HepG2 (cell line): Measurements from ENCODE around the gene PODXL2. TPM values are rescaled to one million over a fixed set of nuclear protein-coding genes. Genes with fewer than 3 reads are reported as not detected.

Experiments
- ATAD3A ChIP-seq: sonication (generic); formaldehyde crosslinking; IDR thresholded peaks from 2 replicates; pipeline ENCODE4 v1.4.0; 2020; ENCODE audit warnings: missing genetic modification reagents
- ATF7 ChIP-seq, 2 experiments: fragments of 450-650 bp in 1 of 2; sonication (generic) in 1 of 2; formaldehyde crosslinking in 1 of 2; IDR thresholded peaks; 2 replicates each; pipeline versions ENCODE4 v1.4.0 to v1.6.1; 2016 to 2020; ENCODE audit warnings: antibody characterized with exemption in 1 of 2, mild to moderate bottlenecking in 1 of 2, missing genetic modification reagents in 1 of 2
- ELF1 ChIP-seq: sonication (generic); formaldehyde crosslinking; IDR thresholded peaks from 2 replicates; pipeline ENCODE4 v1.4.0; 2020; ENCODE audit warnings: missing genetic modification reagents
- GLI4 ChIP-seq: sonication (generic); formaldehyde crosslinking; IDR thresholded peaks from 2 replicates; pipeline ENCODE4 v1.5.1; 2020; ENCODE audit warnings: missing genetic modification reagents, mild to moderate bottlenecking, moderate library complexity, borderline replicate concordance
- IRF2 ChIP-seq: IDR thresholded peaks from 2 replicates; pipeline ENCODE4 v1.6.1; 2018; ENCODE audit warnings: missing genetic modification reagents, missing compliant biosample characterization
- MYC ChIP-seq: sonication (generic); formaldehyde crosslinking; IDR thresholded peaks from 2 replicates; pipeline ENCODE4 v1.9.0; 2021; ENCODE audit warnings: missing genetic modification reagents, borderline replicate concordance
- NCOA1 ChIP-seq: sonication (generic); formaldehyde crosslinking; IDR thresholded peaks from 2 replicates; pipeline ENCODE4 v1.9.0; 2021; ENCODE audit warnings: missing genetic modification reagents
- PHF8 ChIP-seq: sonication (generic); formaldehyde crosslinking; IDR thresholded peaks from 2 replicates; pipeline ENCODE4 v1.5.0; 2020; ENCODE audit warnings: missing genetic modification reagents
- RFX3 ChIP-seq: IDR thresholded peaks from 2 replicates; pipeline ENCODE4 v1.6.1; 2016; ENCODE audit warnings: missing biosample characterization, missing genetic modification reagents
- ZFX ChIP-seq: sonication (generic); formaldehyde crosslinking; IDR thresholded peaks from 2 replicates; pipeline ENCODE4 v1.4.0; 2020; ENCODE audit warnings: mild to moderate bottlenecking, low read depth, missing genetic modification reagents, moderate library complexity
- ZNF180 ChIP-seq: sonication (generic); formaldehyde crosslinking; IDR thresholded peaks from 2 replicates; pipeline ENCODE4 v1.4.0; 2020; ENCODE audit warnings: low read depth, missing genetic modification reagents, borderline replicate concordance
- ZNF3 ChIP-seq: IDR thresholded peaks from 2 replicates; pipeline ENCODE4 v1.7.0; 2017; ENCODE audit warnings: inconsistent platforms
- ZNF431 ChIP-seq: sonication (generic); formaldehyde crosslinking; IDR thresholded peaks from 2 replicates; pipeline ENCODE4 v1.9.0; 2022; ENCODE audit warnings: missing genetic modification reagents, low read depth, mild to moderate bottlenecking, borderline replicate concordance
- ZNF543 ChIP-seq: sonication (generic); formaldehyde crosslinking; IDR thresholded peaks from 2 replicates; pipeline ENCODE4 v1.4.0; 2020; ENCODE audit warnings: mild to moderate bottlenecking, missing genetic modification reagents
- ZNF709 ChIP-seq: sonication (generic); formaldehyde crosslinking; IDR thresholded peaks from 2 replicates; pipeline ENCODE4 v1.5.0; 2020; ENCODE audit warnings: mild to moderate bottlenecking, missing genetic modification reagents
- polyA plus RNA-seq, 8 experiments: library from polyadenylated mRNA; depleted of rRNA in 3 of 8; stranded (reverse) in 7 of 8; unstranded in 1 of 8; fragments of >200 nt; fragmentation: Illumina TruSeq in 4 of 8; extraction: Trizol in 4 of 8; gene quantifications; 2 replicates each; pipeline versions ENCODE4 v1.2.1 to v1.2.3, GENCODE V29; 2011 to 2016; ENCODE audit warnings: low read depth in 4 of 8, missing spikeins in 1 of 8, mixed read lengths in 1 of 8; ENCODE audit not compliant: insufficient read depth in 1 of 8
- total RNA-seq, 5 experiments: library from RNA; depleted of rRNA; stranded (reverse); fragments of >200 nt; fragmentation: Illumina TruSeq; extraction: Trizol; gene quantifications; 2 replicates each; pipeline ENCODE4 v1.2.3, GENCODE V29; 2016; ENCODE audit warnings: low read depth in 1 of 5
- TF ChIP-seq, protein P1 (sequence below): sonication (generic); formaldehyde crosslinking; IDR thresholded peaks from 2 replicates; pipeline ENCODE4 v1.4.0; 2020; ENCODE audit warnings: missing genetic modification reagents
- TF ChIP-seq, protein P2 (sequence below): IDR thresholded peaks from 2 replicates; pipeline ENCODE4 v1.6.1; 2016; ENCODE audit warnings: low read depth, control low read depth
- TF ChIP-seq, protein P3 (sequence below): sonication (generic); formaldehyde crosslinking; IDR thresholded peaks from 2 replicates; pipeline ENCODE4 v1.5.0; 2020; ENCODE audit warnings: mild to moderate bottlenecking, missing genetic modification reagents
- TF ChIP-seq, protein P4 (sequence below): sonication (generic); formaldehyde crosslinking; IDR thresholded peaks from 2 replicates; pipeline ENCODE4 v1.8.0; 2022; ENCODE audit warnings: low read depth, missing genetic modification reagents
- TF ChIP-seq, protein P5 (sequence below): IDR thresholded peaks from 2 replicates; pipeline ENCODE4 v1.6.1; 2016
- TF ChIP-seq, protein P6 (sequence below): conservative IDR thresholded peaks from 2 replicates; pipeline ENCODE4 v1.6.1; 2018; ENCODE audit warnings: missing genetic modification reagents

The PODXL2 gene
- total and polyA plus RNA-seq, 2 of the 13 experiments (the other 11 are each of a cell fraction or from before 2014, with no cell fraction given): 20.4 to 25.1 TPM

DNA sequence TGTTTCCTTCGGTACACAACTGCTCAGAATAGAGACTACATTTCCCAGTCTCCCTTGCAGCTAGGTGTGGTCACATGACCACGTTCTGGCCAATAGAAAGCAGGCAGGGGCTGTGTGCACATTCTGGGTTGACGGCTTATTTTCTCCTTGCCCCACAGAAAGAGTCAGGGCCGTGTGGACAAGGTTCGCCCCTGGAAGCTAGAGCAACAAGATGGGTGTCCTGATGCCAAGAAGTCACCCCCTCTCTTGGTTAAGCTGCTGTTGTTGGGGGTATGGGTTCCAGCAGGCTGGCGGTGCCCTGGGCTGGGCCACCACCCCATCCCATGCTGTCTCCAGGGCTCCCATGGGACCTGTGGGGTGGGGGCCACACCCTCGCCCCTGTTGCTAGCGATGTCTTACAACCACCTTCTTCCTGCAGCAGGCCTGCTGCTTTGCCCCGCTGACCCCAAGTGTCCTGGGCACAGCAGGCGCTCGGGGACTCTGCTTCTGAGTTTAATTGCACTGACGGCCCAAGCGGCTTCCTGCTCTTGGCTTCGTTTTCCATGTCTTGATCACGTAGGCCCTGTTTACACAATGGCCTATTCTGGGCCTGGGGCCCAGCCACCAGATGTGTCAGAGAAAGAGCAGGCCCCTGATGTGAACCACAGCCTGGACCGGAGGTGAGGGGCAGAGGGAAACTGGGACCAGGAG is 68.7 kb downstream of the PODXL2 start (continued):
- TF ChIP-seq, protein P1, sequence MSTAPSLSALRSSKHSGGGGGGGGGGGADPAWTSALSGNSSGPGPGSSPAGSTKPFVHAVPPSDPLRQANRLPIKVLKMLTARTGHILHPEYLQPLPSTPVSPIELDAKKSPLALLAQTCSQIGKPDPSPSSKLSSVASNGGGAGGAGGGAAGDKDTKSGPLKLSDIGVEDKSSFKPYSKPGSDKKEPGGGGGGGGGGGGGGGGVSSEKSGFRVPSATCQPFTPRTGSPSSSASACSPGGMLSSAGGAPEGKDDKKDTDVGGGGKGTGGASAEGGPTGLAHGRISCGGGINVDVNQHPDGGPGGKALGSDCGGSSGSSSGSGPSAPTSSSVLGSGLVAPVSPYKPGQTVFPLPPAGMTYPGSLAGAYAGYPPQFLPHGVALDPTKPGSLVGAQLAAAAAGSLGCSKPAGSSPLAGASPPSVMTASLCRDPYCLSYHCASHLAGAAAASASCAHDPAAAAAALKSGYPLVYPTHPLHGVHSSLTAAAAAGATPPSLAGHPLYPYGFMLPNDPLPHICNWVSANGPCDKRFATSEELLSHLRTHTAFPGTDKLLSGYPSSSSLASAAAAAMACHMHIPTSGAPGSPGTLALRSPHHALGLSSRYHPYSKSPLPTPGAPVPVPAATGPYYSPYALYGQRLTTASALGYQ (CRISPR knock-in tag): no peak
- TF ChIP-seq ZNF543 (CRISPR knock-in tag) (no peak), ATF7 (IDR thresholded peaks at IDR 0.05) (no peak), ATF7 (CRISPR knock-in tag; IDR thresholded peaks at IDR 0.05) (no peak), ZNF3 (CRISPR knock-in tag) (no peak), ELF1 (CRISPR knock-in tag) (no peak), ZNF180 (CRISPR knock-in tag) (no peak), ZNF709 (CRISPR knock-in tag) (no peak), MYC (no peak), ATAD3A (CRISPR knock-in tag) (0 out of 2 replicates have a peak, but pooled peaks have one; percentile 5), NCOA1 (CRISPR knock-in tag) (peak; percentile 29; the same call in 1 of the 2 replicates), ZNF431 (no peak), RFX3 (no peak), ZFX (CRISPR knock-in tag) (peak; percentile 50; the same call in 1 of the 2 replicates), PHF8 (CRISPR knock-in tag) (no peak), IRF2 (0 out of 2 replicates have a peak, but pooled peaks have one; percentile 38), GLI4 (no peak)
- TF ChIP-seq, protein P2, sequence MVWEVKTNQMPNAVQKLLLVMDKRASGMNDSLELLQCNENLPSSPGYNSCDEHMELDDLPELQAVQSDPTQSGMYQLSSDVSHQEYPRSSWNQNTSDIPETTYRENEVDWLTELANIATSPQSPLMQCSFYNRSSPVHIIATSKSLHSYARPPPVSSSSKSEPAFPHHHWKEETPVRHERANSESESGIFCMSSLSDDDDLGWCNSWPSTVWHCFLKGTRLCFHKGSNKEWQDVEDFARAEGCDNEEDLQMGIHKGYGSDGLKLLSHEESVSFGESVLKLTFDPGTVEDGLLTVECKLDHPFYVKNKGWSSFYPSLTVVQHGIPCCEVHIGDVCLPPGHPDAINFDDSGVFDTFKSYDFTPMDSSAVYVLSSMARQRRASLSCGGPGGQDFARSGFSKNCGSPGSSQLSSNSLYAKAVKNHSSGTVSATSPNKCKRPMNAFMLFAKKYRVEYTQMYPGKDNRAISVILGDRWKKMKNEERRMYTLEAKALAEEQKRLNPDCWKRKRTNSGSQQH: no peak
- TF ChIP-seq, protein P3, sequence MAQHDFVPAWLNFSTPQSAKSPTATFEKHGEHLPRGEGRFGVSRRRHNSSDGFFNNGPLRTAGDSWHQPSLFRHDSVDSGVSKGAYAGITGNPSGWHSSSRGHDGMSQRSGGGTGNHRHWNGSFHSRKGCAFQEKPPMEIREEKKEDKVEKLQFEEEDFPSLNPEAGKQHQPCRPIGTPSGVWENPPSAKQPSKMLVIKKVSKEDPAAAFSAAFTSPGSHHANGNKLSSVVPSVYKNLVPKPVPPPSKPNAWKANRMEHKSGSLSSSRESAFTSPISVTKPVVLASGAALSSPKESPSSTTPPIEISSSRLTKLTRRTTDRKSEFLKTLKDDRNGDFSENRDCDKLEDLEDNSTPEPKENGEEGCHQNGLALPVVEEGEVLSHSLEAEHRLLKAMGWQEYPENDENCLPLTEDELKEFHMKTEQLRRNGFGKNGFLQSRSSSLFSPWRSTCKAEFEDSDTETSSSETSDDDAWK (CRISPR knock-in tag): no peak
- TF ChIP-seq, protein P4, sequence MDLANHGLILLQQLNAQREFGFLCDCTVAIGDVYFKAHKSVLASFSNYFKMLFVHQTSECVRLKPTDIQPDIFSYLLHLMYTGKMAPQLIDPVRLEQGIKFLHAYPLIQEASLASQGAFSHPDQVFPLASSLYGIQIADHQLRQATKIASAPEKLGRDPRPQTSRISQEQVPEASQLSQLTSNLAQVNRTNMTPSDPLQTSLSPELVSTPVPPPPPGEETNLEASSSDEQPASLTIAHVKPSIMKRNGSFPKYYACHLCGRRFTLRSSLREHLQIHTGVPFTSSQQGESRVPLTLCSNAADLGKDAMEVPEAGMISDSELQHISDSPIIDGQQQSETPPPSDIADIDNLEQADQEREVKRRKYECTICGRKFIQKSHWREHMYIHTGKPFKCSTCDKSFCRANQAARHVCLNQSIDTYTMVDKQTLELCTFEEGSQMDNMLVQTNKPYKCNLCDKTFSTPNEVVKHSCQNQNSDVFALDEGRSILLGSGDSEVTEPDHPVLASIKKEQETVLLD (CRISPR knock-in tag): no peak
- TF ChIP-seq, protein P5, sequence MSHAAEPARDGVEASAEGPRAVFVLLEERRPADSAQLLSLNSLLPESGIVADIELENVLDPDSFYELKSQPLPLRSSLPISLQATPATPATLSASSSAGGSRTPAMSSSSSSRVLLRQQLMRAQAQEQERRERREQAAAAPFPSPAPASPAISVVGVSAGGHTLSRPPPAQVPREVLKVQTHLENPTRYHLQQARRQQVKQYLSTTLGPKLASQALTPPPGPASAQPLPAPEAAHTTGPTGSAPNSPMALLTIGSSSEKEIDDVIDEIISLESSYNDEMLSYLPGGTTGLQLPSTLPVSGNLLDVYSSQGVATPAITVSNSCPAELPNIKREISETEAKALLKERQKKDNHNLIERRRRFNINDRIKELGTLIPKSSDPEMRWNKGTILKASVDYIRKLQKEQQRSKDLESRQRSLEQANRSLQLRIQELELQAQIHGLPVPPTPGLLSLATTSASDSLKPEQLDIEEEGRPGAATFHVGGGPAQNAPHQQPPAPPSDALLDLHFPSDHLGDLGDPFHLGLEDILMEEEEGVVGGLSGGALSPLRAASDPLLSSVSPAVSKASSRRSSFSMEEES (CRISPR knock-in tag): 0 out of 2 replicates have a peak, but pooled peaks have one; percentile 21
- TF ChIP-seq, protein P6, sequence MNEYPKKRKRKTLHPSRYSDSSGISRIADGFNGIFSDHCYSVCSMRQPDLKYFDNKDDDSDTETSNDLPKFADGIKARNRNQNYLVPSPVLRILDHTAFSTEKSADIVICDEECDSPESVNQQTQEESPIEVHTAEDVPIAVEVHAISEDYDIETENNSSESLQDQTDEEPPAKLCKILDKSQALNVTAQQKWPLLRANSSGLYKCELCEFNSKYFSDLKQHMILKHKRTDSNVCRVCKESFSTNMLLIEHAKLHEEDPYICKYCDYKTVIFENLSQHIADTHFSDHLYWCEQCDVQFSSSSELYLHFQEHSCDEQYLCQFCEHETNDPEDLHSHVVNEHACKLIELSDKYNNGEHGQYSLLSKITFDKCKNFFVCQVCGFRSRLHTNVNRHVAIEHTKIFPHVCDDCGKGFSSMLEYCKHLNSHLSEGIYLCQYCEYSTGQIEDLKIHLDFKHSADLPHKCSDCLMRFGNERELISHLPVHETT (CRISPR knock-in tag): no peak
